Panc1 (cell line): ENCODE measurements around the gene ARHGEF7. TPM values are rescaled to one million over a fixed set of nuclear protein-coding genes. Genes with fewer than 3 reads are reported as not detected.

Experiments used
- ATAC-seq: fragments of 200-7000 bp; cut with Tn5 transposase; 2 replicates; pipeline ENCODE4 v1.9.1; 2020; ENCODE audit warnings: mild to moderate bottlenecking, moderate library complexity
- BruUV-seq: library from RNA; stranded (reverse); fragments of 400-500 nt; replicated peaks from 2 replicates; lab custom pipeline; 2021; lab: Mats Ljungman, UMichigan
- CTCF ChIA-PET: fragments of 300-600 bp; sonication (Branson Sonifier 250); formaldehyde crosslinking; loops from one replicate; lab custom pipeline; 2022; ENCODE audit warnings: antibody characterized with exemption; lab: Charles Lee
- POLR2A ChIA-PET: fragments of 300-600 bp; sonication (Branson Sonifier 250); formaldehyde crosslinking; loops from one replicate; lab custom pipeline; 2022; ENCODE audit warnings: antibody characterized with exemption; lab: Charles Lee
- DNase-seq: peaks from one replicate; pipeline ENCODE4 v3.0.0-alpha.2; 2010; ENCODE audit warnings: low read depth, low spot score
- H3K27ac ChIP-seq: 2 replicates; pipeline ENCODE4 v1.5.1; 2011; ENCODE audit warnings: mild to moderate bottlenecking, low read length, inconsistent platforms
- H3K27me3 ChIP-seq: fragments of 200-500 bp; sonication (Bioruptor generic); 2 replicates; pipeline ENCODE4 v1.6.0; 2014; ENCODE audit warnings: low read length, inconsistent platforms; ENCODE audit not compliant: control insufficient read depth, insufficient read depth
- H3K36me3 ChIP-seq: fragments of 200-500 bp; sonication (Bioruptor generic); 2 replicates; pipeline ENCODE4 v1.5.1; 2014; ENCODE audit warnings: inconsistent platforms, mild to moderate bottlenecking, low read length, moderate library complexity; ENCODE audit not compliant: control insufficient read depth, insufficient read depth
- H3K4me1 ChIP-seq: 2 replicates; pipeline ENCODE4 v1.5.1; 2011; ENCODE audit warnings: inconsistent platforms, mild to moderate bottlenecking, low read length, moderate library complexity; ENCODE audit not compliant: control insufficient read depth, insufficient read depth
- H3K4me3 ChIP-seq, 2 experiments: 2 replicates each; pipeline ENCODE4 v1.5.1; 2011 to 2012; ENCODE audit warnings: low read depth in 2 of 2, low read length in 2 of 2, mild to moderate bottlenecking in 2 of 2, inconsistent platforms in 1 of 2, moderate library complexity in 1 of 2
- H3K9me3 ChIP-seq: fragments of 200-500 bp; sonication (Bioruptor generic); 2 replicates; pipeline ENCODE4 v1.5.1; 2014; ENCODE audit warnings: low read depth, mild to moderate bottlenecking, inconsistent platforms, low read length, moderate library complexity; ENCODE audit not compliant: control insufficient read depth, insufficient read depth
- CTCF ChIP-seq: fragments of 450-650 bp; IDR thresholded peaks from 2 replicates; pipeline ENCODE4 v1.5.1; 2017; ENCODE audit warnings: mild to moderate bottlenecking
- POLR2AphosphoS5 ChIP-seq: IDR thresholded peaks from 2 replicates; pipeline ENCODE4 v1.6.1; 2012; ENCODE audit warnings: mild to moderate bottlenecking, low read depth, low read length, moderate library complexity
- REST ChIP-seq, 2 experiments: IDR thresholded peaks; 2 replicates each; pipeline ENCODE4 v1.6.1; 2011 to 2012; ENCODE audit warnings: low read depth in 2 of 2, control low read depth in 1 of 2, low read length in 1 of 2, mild to moderate bottlenecking in 1 of 2, moderate library complexity in 1 of 2; ENCODE audit not compliant: insufficient read depth in 1 of 2
- SIN3A ChIP-seq: IDR thresholded peaks from 2 replicates; pipeline ENCODE4 v1.6.1; 2012; ENCODE audit warnings: low read depth, mild to moderate bottlenecking, low read length, moderate library complexity, borderline replicate concordance; ENCODE audit not compliant: insufficient read depth
- TCF7L2 ChIP-seq: IDR thresholded peaks from 2 replicates; pipeline ENCODE4 v1.6.1; 2011; ENCODE audit warnings: mild to moderate bottlenecking, low read depth, low read length, inconsistent platforms
- in situ Hi-C: cut with HindIII; loops from 2 replicates; pipeline ENCODE4 v1.10.0; 2016; ENCODE audit warnings: low sequenced_read_pairs, low pct_unique_long_range_greater_than_20kb
- intact Hi-C: fragments of 100-400 bp; cut with micrococcal nuclease; formaldehyde crosslinking; loops from one replicate; pipeline ENCODE4 v1.10.0; 2022; ENCODE audit not compliant: unreplicated experiment
- total RNA-seq: library from RNA; stranded (reverse); gene quantifications from one replicate; pipeline ENCODE4 v1.2.1, GENCODE V29; 2021; ENCODE audit not compliant: unreplicated experiment

ARHGEF7 gene
- total RNA-seq, 1 experiment from 2014 or later = 36.4 TPM

GRCh38 chr13:111346101-111346680 lies 231.1 kb downstream of the ARHGEF7 start:
- CTCF ChIA-PET = no interaction called here
- Histone ChIP-seq H3K27me3 (no peaks in the 10 kb centered on the region), H3K36me3 (no peaks in the 10 kb centered on the region), H3K27ac (no peak overlapping the region), H3K4me3 (no peak overlapping the region), H3K9me3 (no peaks in the 10 kb centered on the region), H3K4me1 (no peaks in the 10 kb centered on the region)
- DNase-seq = no peak
- TF ChIP-seq SIN3A (no peak), CTCF (no peak), POLR2AphosphoS5 (no peak), TCF7L2 (no peak), REST (IDR thresholded peaks at IDR 0.05; ENCODE audit: insufficient read depth in 1 of 2, low read depth in 2 of 2, low read length in 1 of 2) (no peak)
- in situ Hi-C loops = no loop called here
- no peak for ATAC-seq
- BruUV-seq = no TSS peak
- intact Hi-C loops = no loop called here
- POLR2A ChIA-PET = no interaction called here

- DNase-seq (no peak), ATAC-seq (no peak)
- POLR2A ChIA-PET = no interaction called here
These were observed 232.3 kb downstream of the ARHGEF7 start for GRCh38 chr13:111347438-111347837.

GRCh38 chr13:111353508-111353907 lies 238.4 kb downstream of the ARHGEF7 start:
- TF ChIP-seq REST (IDR thresholded peaks at IDR 0.05; ENCODE audit: insufficient read depth in 1 of 2, low read depth in 2 of 2, low read length in 1 of 2) = no peak
- TF ChIP-seq CTCF = no peak
- no peak for TF ChIP-seq POLR2AphosphoS5
- TF ChIP-seq SIN3A = no peak
- no peak for TF ChIP-seq TCF7L2
- Histone ChIP-seq H3K4me1 (no peaks in the 10 kb centered on the region), H3K27ac (no peak overlapping the region), H3K4me3 (no peak overlapping the region), H3K27me3 (peaks cover 5% of the 10 kb centered on the region; the same call in 1 of the 2 replicates), H3K36me3 (no peaks in the 10 kb centered on the region), H3K9me3 (no peaks in the 10 kb centered on the region)
- intact Hi-C loops (no loop called here), in situ Hi-C loops (no loop called here)
- BruUV-seq = no TSS peak
- ATAC-seq (no peak), DNase-seq (no peak)
- ChIA-PET CTCF (no interaction called here), POLR2A (no interaction called here)

More at GRCh38 chr13:111347438-111347837, 232.3 kb downstream of the ARHGEF7 start:
- Histone ChIP-seq H3K4me3 (no peak overlapping the region), H3K36me3 (no peaks in the 10 kb centered on the region), H3K27me3 (no peaks in the 10 kb centered on the region), H3K4me1 (no peaks in the 10 kb centered on the region), H3K9me3 (no peaks in the 10 kb centered on the region), H3K27ac (no peak overlapping the region)
- CTCF ChIA-PET = no interaction called here
- intact Hi-C loops = no loop called here
- no TSS peak for BruUV-seq
- TF ChIP-seq SIN3A = no peak
- in situ Hi-C loops = no loop called here
